HG03521 (cell line): Measurements from ENCODE around the gene TNFSF10.
A peak's percentile ranks its signal among the peaks of the same experiment; 100 is the strongest.
"Not testable (repeated sequence)": the region's sequence is repeated elsewhere in the genome, so short reads cannot be mapped to it uniquely, and the experiment has no call there.

Experiments
- ATAC-seq: cut with Tn5 transposase; IDR thresholded peaks from one replicate; pipeline ENCODE4 v1.9.1; 2021; ENCODE audit warnings: mild to moderate bottlenecking, moderate library complexity; ENCODE audit not compliant: unreplicated experiment

The TNFSF10 gene

GRCh38 chr3:172522871-172523818 lies at the start of gene TNFSF10:
TSS of gene TNFSF10 (minus strand) at chr3:172523430. CDS start at chr3:172523384, 46 bp downstream.
- peak; percentile 82 for ATAC-seq

GRCh38 chr3:172569128-172570008 lies 46.1 kb upstream of the TNFSF10 start:
- ATAC-seq: no peak

GRCh38 chr3:172568701-172569100 lies 45.5 kb upstream of the TNFSF10 start:
- no peak for ATAC-seq

- ATAC-seq: not testable (repeated sequence)
These were observed 43.6 kb upstream of the TNFSF10 start for GRCh38 chr3:172566785-172567184.

GRCh38 chr3:172564499-172564898 lies 41.3 kb upstream of the TNFSF10 start:
- no peak for ATAC-seq

GRCh38 chr3:172562871-172563865 lies 39.9 kb upstream of the TNFSF10 start:
- ATAC-seq: no peak

- ATAC-seq: no peak
These were observed 38.8 kb upstream of the TNFSF10 start for GRCh38 chr3:172561897-172562640.

- ATAC-seq: no peak
These were observed 37.4 kb upstream of the TNFSF10 start for GRCh38 chr3:172560586-172560985.

GRCh38 chr3:172560026-172560425 lies 36.8 kb upstream of the TNFSF10 start:
- ATAC-seq: no peak

- ATAC-seq: no peak
These were observed 35.8 kb upstream of the TNFSF10 start for GRCh38 chr3:172559020-172559419.

- no peak for ATAC-seq
These were observed 34.4 kb upstream of the TNFSF10 start for GRCh38 chr3:172557515-172558220.

GRCh38 chr3:172553526-172554252 lies 30.5 kb upstream of the TNFSF10 start:
- ATAC-seq: no peak

- no peak for ATAC-seq
These were observed 29.4 kb upstream of the TNFSF10 start for GRCh38 chr3:172552607-172553006.

- ATAC-seq: no peak
These were observed 28.6 kb upstream of the TNFSF10 start for GRCh38 chr3:172551874-172552273.

- peak; percentile 72 for ATAC-seq
These were observed 27.2 kb upstream of the TNFSF10 start for GRCh38 chr3:172550347-172550943.

GRCh38 chr3:172549144-172549543 lies 25.9 kb upstream of the TNFSF10 start:
- ATAC-seq: no peak

GRCh38 chr3:172546628-172547214 lies 23.5 kb upstream of the TNFSF10 start:
- no peak for ATAC-seq

- no peak for ATAC-seq
These were observed 22.9 kb upstream of the TNFSF10 start for GRCh38 chr3:172546105-172546504.
